Measurements from ENCODE around the gene BEAN1.

BEAN1 gene

GRCh38 chr16:66473654-66474519, 46.8 kb downstream of the BEAN1 start:
- DNase-seq, result no peak

DNA sequence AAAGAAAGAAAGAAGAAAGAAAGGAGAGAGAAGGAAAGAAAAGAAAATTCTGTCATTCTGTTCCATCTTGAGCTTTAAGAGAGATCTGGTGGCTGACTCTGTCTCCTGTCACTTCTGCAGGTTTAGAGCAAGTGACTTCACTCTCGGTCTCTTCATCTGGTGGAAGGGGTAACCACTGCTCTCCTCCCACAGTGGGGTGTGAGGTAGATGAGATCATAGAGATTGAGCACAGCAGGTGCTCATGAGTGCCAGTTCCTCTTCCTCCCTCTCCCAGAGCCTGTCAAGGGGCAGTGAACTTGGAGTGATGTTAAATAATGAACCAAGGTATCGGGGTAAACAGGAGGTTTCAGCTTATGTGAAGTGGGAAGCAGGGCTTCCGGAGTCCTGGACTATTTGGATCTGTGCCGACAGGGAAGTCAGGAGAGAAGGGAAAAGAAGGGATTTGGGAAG, 47.7 kb downstream of the BEAN1 start:
- no peak for DNase-seq

DNA sequence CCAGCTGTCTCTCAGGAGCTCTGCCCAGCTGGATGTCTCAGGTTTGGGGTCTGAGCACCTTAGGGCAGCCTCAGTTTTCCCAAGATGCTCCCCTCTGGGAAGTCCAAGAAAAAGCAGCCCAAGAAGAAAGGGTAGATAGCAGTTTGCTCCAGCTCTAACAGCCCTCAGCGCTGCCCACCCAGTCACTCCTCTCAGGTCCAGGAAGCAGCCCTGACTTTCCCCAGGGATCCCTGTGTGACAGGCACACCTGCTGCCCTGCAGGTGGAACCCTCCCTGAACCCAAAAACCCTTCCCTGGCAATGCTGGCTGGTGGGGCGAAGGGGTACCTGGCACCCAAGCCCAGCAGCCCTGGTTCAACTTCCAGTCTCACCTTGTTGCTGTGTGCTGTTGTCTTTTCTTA, 48.1 kb downstream of the BEAN1 start:
- DNase-seq, result no peak

GRCh38 chr16:66476328-66477027, 49.4 kb downstream of the BEAN1 start:
- no peak for DNase-seq

DNA sequence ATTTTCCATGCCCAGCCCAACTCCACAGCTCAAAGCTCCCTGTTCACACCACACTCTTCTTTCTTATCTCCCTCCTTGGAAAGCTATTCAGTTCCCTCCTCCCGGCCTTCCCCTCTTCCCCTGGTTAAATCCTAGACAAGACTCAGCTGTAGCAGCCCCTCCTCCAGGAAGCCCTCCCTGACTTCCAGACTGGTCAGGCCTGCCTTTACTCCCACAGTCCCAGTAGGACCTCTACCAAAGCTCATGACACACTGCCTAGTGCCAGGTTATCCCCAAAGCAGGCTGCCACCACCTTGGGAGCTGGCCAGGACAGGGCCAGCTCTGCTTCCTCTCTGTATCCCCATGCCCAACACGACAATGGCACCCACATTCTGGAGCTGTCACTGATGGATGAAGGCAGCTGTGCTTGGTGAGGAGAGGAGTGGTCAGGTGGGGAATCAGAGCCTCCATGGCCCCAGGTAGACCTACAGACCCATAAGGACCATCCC, 50.0 kb downstream of the BEAN1 start:
- no peak for DNase-seq

- no peak for DNase-seq
Observed at GRCh38 chr16:66478733-66479511, 51.8 kb downstream of the BEAN1 start.

DNA sequence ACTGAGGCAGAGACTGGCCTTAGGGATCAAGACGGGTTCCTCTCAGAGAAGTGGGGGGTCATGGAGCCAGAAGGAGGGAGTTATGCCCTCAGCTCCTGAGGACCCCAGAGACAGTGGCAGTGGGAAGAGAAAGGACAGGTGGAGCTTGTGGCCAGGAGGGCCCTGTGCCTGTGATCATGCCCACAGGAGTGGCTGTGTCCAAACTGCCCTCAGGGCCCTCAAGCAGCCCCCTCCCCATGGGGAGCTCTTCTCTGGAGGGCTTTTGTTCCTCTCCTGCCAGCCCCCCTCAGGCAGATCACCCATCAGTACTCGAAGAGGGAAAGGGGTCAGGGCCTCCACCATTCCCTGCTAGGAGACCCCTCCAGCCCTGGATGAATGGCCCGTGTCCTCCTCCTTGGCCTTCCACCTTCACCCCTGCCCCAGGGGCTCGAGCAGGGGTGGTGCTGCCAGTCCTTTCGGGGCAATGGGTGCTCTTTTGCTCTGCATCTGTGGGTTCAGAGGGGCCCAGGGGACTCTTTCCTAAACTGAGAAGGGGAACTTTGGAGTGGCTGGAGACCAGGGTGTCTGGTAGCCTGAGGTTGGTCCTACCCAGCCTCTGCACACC, 52.7 kb downstream of the BEAN1 start:
- DNase-seq, result no peak

DNA sequence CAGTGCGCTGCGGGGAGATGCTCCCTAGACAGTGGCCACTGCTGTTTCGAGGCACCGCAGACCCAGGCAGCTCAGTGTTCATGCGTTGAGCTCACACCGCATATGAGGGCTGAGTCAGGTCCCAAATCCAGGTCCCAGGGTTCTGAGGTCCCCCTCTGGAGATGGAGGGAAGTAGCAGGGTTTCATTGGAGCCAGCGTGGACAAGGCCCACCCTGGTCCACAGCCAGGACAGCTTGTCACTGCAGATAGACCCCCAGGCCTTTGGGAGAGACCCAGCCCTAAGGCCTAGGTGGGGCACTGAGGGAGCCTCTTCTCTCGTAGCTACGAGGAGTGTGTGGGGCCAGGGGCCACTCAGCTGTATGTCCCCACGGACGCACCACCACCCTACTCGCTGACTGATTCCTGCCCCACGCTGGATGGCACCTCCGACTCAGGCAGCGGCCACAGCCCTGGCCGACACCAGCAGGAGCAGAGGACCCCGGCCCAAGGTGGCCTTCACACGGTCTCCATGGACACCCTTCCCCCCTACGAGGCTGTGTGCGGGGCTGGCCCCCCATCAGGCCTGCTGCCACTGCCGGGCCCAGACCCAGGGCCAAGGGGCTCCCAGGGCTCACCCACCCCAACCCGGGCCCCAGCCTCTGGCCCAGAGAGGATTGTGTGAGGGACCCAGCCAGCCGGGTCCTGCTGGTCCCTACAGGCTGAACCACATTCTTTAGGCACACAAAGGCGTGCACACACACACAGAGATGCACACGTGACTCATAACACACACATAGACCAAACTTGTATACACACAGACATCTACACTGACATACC, 53.4 kb downstream of the BEAN1 start:
- no peak for DNase-seq

DNA sequence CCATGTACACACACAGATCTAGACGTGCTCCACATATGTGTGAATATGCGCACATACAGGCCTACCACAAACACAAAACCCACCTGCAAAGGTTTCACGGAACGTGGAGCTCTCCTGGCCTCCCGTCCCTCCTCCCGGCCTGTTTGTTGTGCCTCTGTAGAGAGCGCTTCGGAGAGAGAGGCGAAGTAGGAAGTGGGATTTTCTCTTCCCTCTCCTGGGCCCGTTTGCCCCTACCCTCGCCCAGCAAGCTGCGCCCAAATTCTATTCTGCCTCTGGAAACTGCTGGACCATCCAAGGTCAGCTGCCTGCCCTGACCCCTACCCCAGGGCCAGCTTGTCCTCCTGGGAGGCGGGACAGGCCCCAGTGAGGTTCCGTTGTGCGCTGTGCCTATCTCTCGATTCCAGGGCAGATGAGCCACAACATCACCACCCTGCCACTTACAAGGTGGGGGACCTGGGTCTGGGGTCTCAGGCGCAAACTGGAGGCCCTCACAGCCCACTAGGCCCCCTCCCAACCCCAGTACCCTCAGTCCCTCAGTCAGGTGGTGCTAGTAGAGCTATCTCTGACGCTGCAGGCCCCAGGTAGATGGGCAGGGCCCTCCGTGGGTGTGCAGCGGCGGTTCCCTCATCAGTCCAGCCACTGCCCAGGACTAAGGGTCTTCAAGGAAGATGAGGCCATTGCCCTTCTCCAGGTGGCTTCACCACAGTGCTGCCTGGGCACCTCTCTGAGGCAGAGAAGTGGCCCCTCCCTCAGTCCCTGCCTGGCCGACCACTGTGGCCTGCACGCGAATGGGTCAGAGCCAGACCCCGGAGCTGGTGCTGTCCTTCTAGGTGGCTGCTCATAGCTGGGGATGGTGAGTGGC, 54.2 kb downstream of the BEAN1 start:
- DNase-seq, result no peak

- DNase-seq, result no peak
Observed at GRCh38 chr16:66481943-66482390, 54.9 kb downstream of the BEAN1 start.

GRCh38 chr16:66483689-66484452, 56.8 kb downstream of the BEAN1 start:
- DNase-seq, result no peak

- no peak for DNase-seq
Observed at GRCh38 chr16:66484453-66485213, 57.5 kb downstream of the BEAN1 start.

GRCh38 chr16:66485376-66485775, 58.3 kb downstream of the BEAN1 start:
- DNase-seq, result no peak

- no peak for DNase-seq
Observed at GRCh38 chr16:66486199-66486772, 59.2 kb downstream of the BEAN1 start.

DNA sequence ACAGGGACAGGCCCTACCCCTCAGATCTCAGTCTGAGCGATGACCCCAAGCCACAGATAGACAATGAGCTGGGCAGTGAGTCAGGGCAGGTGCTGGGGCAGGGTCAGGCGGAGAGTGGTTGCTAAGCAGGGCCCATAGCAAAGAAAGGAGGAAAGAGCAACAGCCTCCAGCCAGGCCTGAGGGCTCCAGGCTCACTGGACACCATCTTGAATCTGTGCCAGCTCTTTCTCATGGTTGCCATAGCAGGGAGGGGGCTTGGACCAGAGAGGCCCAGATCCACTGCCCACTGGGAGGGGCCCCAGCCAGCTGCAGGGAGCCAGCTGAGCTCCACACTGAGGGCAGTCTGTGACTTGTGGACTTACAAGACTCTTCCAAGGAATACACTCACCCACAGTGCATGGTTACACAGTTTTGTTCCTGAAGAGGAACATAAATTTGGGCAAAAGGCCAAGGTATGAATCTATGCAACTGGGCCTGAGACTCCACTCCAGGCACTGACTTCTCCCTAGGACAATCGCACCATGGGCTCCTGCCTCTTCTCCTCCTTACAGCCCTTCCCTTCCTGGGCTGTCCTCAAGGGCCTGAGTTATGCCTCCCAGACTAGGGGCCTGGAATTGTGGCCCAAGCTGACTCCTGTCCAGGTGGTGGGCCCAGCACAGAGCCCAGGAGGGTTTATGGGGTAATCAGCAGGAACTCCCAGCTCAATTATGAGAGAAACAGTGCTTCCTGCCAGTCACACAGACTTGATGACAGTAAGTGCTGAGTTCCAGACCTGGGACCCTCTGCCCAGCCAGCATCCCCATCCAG, 59.9 kb downstream of the BEAN1 start:
- no peak for DNase-seq

- DNase-seq, result no peak
Observed at GRCh38 chr16:66487580-66488275, 60.6 kb downstream of the BEAN1 start.

DNA sequence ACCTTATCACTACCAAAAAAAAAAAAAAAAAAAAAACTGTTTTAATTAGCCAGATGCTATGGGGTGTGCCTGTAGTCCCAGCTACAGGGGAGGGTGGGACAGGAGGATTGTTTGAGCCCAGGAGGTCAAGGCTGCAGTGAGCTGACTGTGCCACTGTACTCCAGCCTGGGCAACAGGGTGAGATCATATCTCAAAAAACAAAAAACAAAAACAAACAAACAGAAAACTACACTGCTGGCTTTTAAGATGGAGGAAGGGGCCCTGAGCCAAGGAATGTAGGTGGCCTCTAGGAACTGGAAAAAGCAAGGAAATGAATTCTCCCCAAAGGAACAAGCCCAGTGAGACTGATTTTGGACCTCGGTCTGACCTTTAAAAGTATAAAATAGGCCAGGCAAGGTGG, 61.4 kb downstream of the BEAN1 start:
- DNase-seq, result no peak
